Muscle layer of colon (tissue), 2 donors: ENCODE results near the gene TCTN1.
"Not testable (repeated sequence)": the region's sequence is repeated elsewhere in the genome, so short reads cannot be mapped to it uniquely, and the experiment has no call there.

Experiments
- H3K27ac ChIP-seq: one replicate; pipeline ENCODE4 v1.7.0; 2013; ENCODE audit warnings: low read depth, mild to moderate bottlenecking, low read length, moderate library complexity
- H3K27me3 ChIP-seq, 2 donors: one replicate each; pipeline ENCODE4 v1.7.0; 2013; ENCODE audit warnings: low read length in 2 of 2, mild to moderate bottlenecking in 2 of 2; ENCODE audit not compliant: insufficient read depth in 2 of 2, control insufficient read depth in 1 of 2
- H3K36me3 ChIP-seq: one replicate; pipeline ENCODE4 v1.7.0; 2013; ENCODE audit warnings: mild to moderate bottlenecking, low read length; ENCODE audit not compliant: insufficient read depth
- H3K4me1 ChIP-seq: one replicate; pipeline ENCODE4 v1.7.0; 2013; ENCODE audit warnings: mild to moderate bottlenecking, low read length; ENCODE audit not compliant: insufficient read depth
- H3K4me3 ChIP-seq, 2 donors: one replicate each; pipeline ENCODE4 v1.7.0; 2013; ENCODE audit warnings: low read length in 2 of 2, low read depth in 1 of 2, mild to moderate bottlenecking in 1 of 2, moderate library complexity in 1 of 2
- H3K9ac ChIP-seq: one replicate; pipeline ENCODE4 v1.7.0; 2013; ENCODE audit warnings: low read length
- H3K9me3 ChIP-seq: one replicate; pipeline ENCODE4 v1.7.0; 2013; ENCODE audit warnings: mild to moderate bottlenecking, low read length
- donor health status: abdominal sarcoma.
- donor health status: Adenocarcinoma of cecum.

TCTN1 gene

GRCh38 chr12:110577864-110578693 is 35.9 kb upstream of the TCTN1 start:
- Histone ChIP-seq H3K4me1 (peaks cover 45% of the 10 kb centered on the region), H3K9ac (no peak overlapping the region), H3K27me3 (no peaks in the 10 kb centered on the region), H3K36me3 (no peaks in the 10 kb centered on the region), H3K27ac (peak overlapping the region; percentile 54), H3K9me3 (no peaks in the 10 kb centered on the region), H3K4me3 (no peak overlapping the region)

- no peaks in the 10 kb centered on the region for H3K36me3 ChIP-seq
- H3K27ac ChIP-seq: no peak overlapping the region
- no peaks in the 10 kb centered on the region for H3K9me3 ChIP-seq
- H3K4me3 ChIP-seq: no peak overlapping the region
- no peak overlapping the region for H3K9ac ChIP-seq
- peaks cover 51% of the 10 kb centered on the region for H3K4me1 ChIP-seq
- no peaks in the 10 kb centered on the region for H3K27me3 ChIP-seq
These were observed 35.0 kb upstream of the TCTN1 start for GRCh38 chr12:110578694-110579534.

DNA sequence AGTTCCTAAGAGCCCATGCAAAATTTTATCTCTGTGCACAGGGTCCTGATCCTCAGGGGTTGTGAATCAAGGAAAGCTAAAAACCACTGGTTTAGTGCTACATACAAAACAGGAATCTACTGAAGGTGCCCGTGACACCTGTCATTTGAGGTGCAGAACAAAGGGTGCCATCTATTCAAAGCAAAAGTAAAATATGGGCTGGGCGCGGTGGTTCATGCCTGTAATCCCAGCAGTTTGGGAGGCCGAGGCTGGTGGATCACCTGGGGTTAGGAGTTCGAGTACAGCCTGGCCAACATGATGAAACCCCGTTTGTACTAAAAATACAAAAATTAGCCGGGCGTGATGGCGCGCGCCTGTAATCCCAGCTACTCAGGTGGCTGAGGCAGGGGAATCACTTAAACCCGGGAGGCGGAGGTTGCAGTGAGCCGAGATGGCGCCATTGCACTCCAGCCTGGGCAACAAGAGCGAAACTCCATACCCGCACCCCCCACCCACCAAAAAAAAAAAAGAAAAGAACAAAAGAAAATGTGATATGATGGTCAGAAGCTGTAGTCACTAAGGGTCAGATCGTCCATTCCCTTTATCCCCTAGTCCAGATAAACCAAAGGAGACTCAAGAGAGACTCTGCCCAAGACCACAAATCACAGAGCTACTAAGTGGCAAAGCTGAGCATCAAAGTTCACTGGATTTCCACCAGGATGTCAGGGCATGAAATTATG is 34.2 kb upstream of the TCTN1 start:
- Histone ChIP-seq H3K4me1 (peaks cover 52% of the 10 kb centered on the region), H3K9me3 (no peaks in the 10 kb centered on the region), H3K36me3 (no peaks in the 10 kb centered on the region), H3K27me3 (no peaks in the 10 kb centered on the region), H3K9ac (no peak overlapping the region), H3K4me3 (no peak overlapping the region), H3K27ac (no peak overlapping the region)

GRCh38 chr12:110581931-110582275 is 32.0 kb upstream of the TCTN1 start:
- Histone ChIP-seq H3K4me1 (peaks cover 57% of the 10 kb centered on the region), H3K9me3 (no peaks in the 10 kb centered on the region), H3K9ac (peak overlapping the region; percentile 62), H3K27me3 (no peaks in the 10 kb centered on the region), H3K36me3 (no peaks in the 10 kb centered on the region), H3K27ac (peak overlapping the region; percentile 89), H3K4me3 (peak overlapping the region; percentile 80 to 82)

GRCh38 chr12:110582276-110583136 is 31.4 kb upstream of the TCTN1 start:
- H3K27ac ChIP-seq: peak overlapping the region; percentile 89
- no peaks in the 10 kb centered on the region for H3K36me3 ChIP-seq
- H3K9me3 ChIP-seq: no peaks in the 10 kb centered on the region
- peaks cover 54% of the 10 kb centered on the region for H3K4me1 ChIP-seq
- H3K9ac ChIP-seq: peak overlapping the region; percentile 62
- no peaks in the 10 kb centered on the region for H3K27me3 ChIP-seq
- H3K4me3 ChIP-seq: peak overlapping the region; percentile 80 to 82

GRCh38 chr12:110583137-110584059 is 30.5 kb upstream of the TCTN1 start, which contains the start of gene PPTC7:
PPTC7 (minus strand) TSS chr12:110583318; CDS start chr12:110583031, 287 bp downstream.
- H3K27me3 ChIP-seq: no peaks in the 10 kb centered on the region
- no peaks in the 10 kb centered on the region for H3K9me3 ChIP-seq
- H3K4me3 ChIP-seq: peak within 1 kb of the TSS; percentile 80 to 82
- H3K9ac ChIP-seq: peak within 1 kb of the TSS; percentile 62
- H3K36me3 ChIP-seq: no peaks in the 10 kb centered on the region
- H3K4me1 ChIP-seq: peaks cover 46% of the 10 kb centered on the region
- H3K27ac ChIP-seq: peak within 1 kb of the TSS; percentile 89

DNA sequence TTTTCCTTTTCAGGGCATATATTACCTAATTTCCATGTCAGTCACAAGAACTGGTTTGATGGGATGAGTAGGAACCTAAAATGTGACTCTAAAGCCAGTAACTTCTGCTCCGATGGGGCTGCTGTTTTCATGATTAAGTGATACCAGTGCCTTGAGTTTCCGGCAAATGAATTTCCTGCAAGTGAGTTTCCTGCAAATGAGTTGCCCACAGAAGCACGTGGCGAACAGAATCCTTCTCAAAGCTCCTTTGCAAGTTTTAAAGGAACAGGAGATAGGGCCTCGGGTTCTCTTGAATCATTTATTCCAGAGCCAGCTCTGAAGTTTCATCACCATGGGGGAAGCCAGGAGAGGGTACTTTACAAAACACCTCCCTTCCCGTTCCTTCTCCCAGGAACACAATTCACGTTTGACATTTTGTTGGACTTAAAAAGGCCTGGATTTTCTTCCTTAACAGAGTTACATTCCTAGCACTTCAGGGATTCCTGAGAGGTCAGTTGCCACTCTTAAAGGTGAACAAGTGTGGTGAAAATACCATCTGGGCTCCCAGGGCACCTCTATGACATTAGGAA is 28.6 kb upstream of the TCTN1 start:
- peaks cover 36% of the 10 kb centered on the region for H3K4me1 ChIP-seq
- no peak overlapping the region for H3K4me3 ChIP-seq
- no peaks in the 10 kb centered on the region for H3K27me3 ChIP-seq
- no peak overlapping the region for H3K9ac ChIP-seq
- H3K27ac ChIP-seq: peak overlapping the region; percentile 53
- no peaks in the 10 kb centered on the region for H3K36me3 ChIP-seq
- no peaks in the 10 kb centered on the region for H3K9me3 ChIP-seq

DNA sequence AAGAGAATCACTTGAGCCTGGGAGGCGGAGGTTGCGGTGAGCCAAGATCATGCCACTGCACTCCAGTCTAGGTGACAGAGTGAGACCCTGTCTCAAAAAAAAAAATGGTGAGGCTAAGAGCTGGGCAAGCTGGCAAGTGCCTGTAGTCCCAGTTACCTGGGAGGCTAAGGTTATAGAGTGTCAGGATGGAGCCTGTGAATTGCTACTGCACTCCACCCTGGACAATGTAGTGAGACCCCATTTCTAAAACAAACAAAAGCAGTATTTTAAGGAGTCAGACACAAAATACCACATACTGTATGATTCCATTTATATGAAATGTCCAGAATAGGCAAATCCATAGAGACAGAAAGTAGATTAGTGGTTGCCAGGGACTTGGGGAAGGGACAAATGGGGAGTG is 26.8 kb upstream of the TCTN1 start:
- not testable (repeated sequence) for H3K9ac ChIP-seq, H3K4me3 ChIP-seq, H3K9me3 ChIP-seq, H3K27ac ChIP-seq, H3K27me3 ChIP-seq, H3K36me3 ChIP-seq
- peaks cover 46% of the 10 kb centered on the region for H3K4me1 ChIP-seq

DNA sequence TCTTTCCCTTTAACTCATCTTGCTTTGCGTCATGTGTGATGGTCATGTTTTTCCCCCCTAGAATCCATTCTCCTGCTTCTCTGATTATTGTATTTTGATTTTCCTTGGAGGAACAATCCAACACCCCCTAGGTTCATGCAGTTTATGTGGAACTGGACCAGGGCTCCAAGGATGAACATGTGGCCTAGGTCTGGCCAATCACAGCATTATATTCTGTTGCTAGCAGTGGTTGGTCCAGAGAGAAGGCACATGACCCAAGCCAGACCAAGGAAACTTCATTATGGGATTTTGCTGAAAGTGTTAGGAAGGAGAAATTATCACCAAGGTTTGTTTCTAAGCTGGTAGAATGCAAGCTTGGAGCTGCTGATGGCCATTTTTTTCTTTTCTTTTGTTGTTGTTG is 23.9 kb upstream of the TCTN1 start:
- no peak overlapping the region for H3K9ac ChIP-seq
- H3K36me3 ChIP-seq: no peaks in the 10 kb centered on the region
- no peak overlapping the region for H3K27ac ChIP-seq
- no peak overlapping the region for H3K4me3 ChIP-seq
- H3K9me3 ChIP-seq: no peaks in the 10 kb centered on the region
- H3K27me3 ChIP-seq: no peaks in the 10 kb centered on the region
- H3K4me1 ChIP-seq: peaks cover 29% of the 10 kb centered on the region
